ENCODE results near the gene SLC40A1.

SLC40A1 gene

GRCh38 chr2:189566046-189566445 is 14.5 kb downstream of the SLC40A1 start:
- no peak for DNase-seq

GRCh38 chr2:189561371-189562038 is 19.1 kb downstream of the SLC40A1 start:
- DNase-seq = no peak

- no peak for DNase-seq
These were observed 20.4 kb downstream of the SLC40A1 start for GRCh38 chr2:189560273-189560586.

GRCh38 chr2:189559579-189560272 is 20.9 kb downstream of the SLC40A1 start:
- no peak for DNase-seq

GRCh38 chr2:189558516-189559272 is 21.9 kb downstream of the SLC40A1 start:
- no peak for DNase-seq

GRCh38 chr2:189557373-189557772 is 23.2 kb downstream of the SLC40A1 start:
- DNase-seq = no peak

- no peak for DNase-seq
These were observed 24.1 kb downstream of the SLC40A1 start for GRCh38 chr2:189556526-189556925.

- no peak for DNase-seq
These were observed 25.4 kb downstream of the SLC40A1 start for GRCh38 chr2:189555232-189555631.

- no peak for DNase-seq
These were observed 27.0 kb downstream of the SLC40A1 start for GRCh38 chr2:189553504-189554088.

GRCh38 chr2:189552991-189553404 is 27.6 kb downstream of the SLC40A1 start:
- no peak for DNase-seq

- no peak for DNase-seq
These were observed 28.1 kb downstream of the SLC40A1 start for GRCh38 chr2:189552334-189552990.

GRCh38 chr2:189551808-189552207 is 28.8 kb downstream of the SLC40A1 start:
- no peak for DNase-seq

GRCh38 chr2:189549449-189549832 is 31.1 kb downstream of the SLC40A1 start:
- no peak for DNase-seq

GRCh38 chr2:189548666-189549448 is 31.7 kb downstream of the SLC40A1 start:
- no peak for DNase-seq

- DNase-seq = no peak
These were observed 35.2 kb downstream of the SLC40A1 start for GRCh38 chr2:189545418-189545817.

GRCh38 chr2:189544318-189545042 is 36.1 kb downstream of the SLC40A1 start:
- no peak for DNase-seq

GRCh38 chr2:189543367-189543766 is 37.2 kb downstream of the SLC40A1 start:
- no peak for DNase-seq

GRCh38 chr2:189542145-189542882 is 38.3 kb downstream of the SLC40A1 start:
- DNase-seq = no peak

- DNase-seq = no peak
These were observed 39.0 kb downstream of the SLC40A1 start for GRCh38 chr2:189541591-189541990.

- no peak for DNase-seq
These were observed 40.0 kb downstream of the SLC40A1 start for GRCh38 chr2:189540551-189540950.

- no peak for DNase-seq
These were observed 42.2 kb downstream of the SLC40A1 start for GRCh38 chr2:189538402-189538801.
